Measurements from ENCODE around the gene ORC5.
A peak's percentile ranks its signal among the peaks of the same experiment; 100 is the strongest.
"Not testable (repeated sequence)": the region's sequence is repeated elsewhere in the genome, so short reads cannot be mapped to it uniquely, and the experiment has no call there.

ORC5 gene

DNA sequence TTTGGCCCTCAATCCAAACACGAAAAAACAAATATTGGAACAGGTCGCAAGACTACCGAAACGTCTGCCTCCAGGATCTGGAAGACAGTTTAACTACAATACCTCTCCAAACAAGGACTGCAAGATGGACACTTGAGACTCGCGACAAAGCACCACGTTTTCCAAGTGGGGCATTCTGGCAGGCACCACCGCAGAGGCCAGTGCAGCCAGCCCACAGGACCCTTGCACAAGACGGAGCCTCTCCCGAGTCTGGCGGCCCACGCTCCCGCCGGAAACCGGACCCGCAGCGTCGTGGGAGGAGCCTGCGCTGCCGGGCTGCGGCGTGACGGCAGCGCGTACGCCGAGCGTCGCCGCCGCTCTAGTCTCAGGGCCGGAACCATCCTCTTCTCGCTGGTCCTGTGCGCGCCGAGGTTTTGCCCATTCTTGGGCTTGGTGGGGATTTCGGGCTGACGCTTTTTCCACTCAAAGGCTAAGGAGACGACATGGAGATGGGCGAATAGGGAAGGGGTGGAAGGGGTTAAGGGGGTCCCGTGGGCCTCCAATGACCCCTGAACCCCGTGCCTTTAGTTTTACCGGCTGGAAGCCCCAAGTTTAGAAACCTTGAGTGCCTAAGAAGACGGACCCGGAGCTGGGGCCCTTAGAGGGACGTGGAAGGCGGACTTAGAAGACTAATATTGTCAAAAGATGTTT, at the start of gene ORC5:
Gene ORC5, minus strand, starts transcription at position 283 of the 690 bp plus-strand sequence. Its CDS starts 109 bp downstream, at position 174.
- DNase-seq: peak; percentile 94

DNA sequence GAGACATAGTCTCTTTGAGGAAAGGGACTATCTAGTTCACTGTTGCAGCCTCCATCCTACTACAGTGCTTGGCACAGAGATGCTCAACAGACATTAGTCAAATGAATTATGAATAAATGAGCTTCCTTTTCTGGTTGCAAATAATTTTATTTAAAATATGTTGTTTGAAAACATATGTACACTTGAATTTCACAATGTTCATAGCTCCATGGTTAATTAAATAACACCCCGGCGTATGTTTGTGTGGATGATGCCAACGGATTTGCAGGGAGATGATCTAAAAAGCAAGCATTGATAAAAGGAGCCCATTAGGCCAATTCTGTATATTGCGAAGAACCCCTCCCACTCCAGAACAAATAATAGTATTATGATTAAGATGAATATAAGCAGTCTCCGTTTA, 47.8 kb upstream of the ORC5 start:
- no peak for DNase-seq

DNA sequence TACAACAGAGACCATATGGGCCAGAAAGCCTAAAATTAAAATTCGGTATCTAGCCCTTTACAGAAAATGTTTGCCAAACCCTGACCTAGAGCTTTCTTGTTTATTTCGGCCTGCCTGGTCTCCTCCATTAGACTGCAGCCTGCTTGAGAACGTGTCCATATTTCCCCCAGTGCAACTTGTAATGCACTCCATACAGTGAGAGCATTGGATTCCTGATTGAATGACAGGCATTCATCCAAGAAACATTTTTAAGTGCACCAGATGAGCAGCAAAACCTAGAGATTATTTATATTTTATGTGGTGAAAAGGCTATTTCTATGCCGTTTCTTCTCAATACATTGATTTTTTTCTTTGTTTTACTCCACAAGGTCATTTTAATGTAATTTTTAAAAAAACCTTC, 47.4 kb upstream of the ORC5 start:
- DNase-seq: no peak

DNA sequence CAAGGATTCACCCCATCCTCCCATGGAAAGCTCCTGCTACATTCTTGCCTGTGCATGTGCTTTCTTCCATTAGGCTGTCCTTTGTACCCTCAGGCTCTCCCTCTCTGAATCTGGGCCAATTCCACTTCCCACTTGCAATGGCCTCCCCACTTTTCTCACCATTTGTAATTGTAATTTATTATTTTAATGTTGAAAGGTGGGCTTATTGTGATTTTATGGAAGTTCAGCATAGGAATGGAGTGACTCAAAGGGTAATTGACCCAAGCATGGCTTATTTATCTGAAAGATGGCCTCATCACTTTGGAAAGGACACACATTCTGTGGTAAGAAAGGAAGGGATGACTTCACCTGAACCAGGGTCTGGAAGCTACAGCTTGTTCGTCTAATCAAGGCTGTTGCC, 46.9 kb upstream of the ORC5 start:
- DNase-seq: no peak

DNA sequence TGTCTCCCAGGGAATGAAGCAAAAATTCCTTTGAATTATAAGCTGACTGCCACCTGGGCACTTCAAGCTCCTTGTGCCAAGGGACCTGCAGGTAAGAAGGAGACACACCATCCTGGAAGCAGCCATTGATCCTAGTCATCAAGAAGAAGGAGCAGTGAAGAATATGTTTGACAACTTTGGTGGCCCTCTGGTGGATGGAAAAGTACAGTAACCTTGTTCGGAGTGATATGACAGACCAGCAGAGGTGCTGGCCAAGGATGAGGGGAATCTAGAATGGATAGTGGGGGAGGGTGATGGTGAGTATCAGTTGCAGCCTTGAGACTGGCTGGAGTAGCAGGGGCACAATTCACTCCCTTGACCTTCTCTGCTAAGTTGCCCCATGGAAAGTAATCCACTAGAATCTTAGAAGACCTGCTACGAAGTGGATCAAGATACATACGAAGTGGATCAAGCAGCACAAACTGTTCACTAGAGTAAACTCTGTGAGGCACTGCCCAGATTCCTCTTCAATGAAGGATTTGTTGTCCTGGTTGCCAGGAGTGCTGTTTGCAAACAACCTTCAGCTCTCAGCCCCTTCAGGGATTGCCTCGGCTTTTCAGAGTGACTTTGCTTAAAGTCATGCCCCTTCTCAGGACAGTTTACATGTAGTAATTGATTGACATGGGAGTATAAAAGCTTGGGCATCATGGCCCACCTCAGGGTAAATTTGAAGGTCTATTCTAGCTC, 44.8 kb upstream of the ORC5 start:
- no peak for DNase-seq

DNA sequence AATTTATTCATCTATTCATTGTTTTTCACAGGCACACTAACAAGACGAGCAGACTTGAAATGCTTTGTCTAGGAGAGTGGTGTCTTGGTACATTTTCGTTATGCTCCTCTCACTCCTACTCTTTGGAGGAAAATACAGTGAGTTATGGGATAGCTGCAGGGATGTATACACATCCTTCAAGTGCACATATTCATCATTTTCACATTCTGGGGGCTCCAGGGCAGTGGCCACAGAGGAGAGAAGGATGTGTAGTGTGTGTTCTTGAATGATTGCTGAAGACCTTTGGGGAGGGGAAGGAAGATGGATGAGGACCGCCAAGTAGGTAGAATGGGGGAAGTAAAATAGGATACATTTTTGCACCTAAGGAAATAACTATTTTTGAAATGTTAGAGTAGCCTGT, 34.8 kb upstream of the ORC5 start:
- no peak for DNase-seq

DNA sequence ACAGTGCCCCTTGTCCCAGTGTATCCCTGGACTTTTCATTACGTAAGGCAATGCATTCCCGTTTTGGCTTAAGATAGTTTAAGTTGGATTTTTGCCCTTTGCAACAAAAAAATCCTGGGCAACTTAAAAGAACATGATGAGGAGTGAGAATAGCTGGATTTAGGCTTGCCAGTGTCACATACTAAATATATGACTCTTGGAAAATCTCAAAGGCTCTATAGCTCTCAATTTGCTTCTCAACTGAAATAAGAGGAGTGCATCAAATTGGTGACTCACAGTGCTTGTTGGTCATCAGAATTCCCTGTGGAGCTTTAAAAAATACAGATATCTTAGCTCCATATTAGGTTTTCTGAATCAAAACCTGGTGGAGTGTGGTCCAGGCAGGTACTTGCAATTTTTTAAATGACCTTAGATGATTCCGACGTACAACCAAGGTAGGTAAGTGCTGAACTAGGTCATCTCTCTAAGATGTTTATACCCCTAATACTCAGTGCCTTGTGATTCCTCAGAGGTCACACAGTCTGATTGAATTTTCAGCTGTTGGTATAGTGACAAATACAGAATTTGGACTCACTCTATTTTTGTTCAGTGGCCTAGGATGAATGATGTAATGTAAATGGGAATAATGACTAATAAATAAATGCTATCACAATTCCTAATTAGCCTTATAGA, 33.9 kb upstream of the ORC5 start:
- DNase-seq: no peak

DNA sequence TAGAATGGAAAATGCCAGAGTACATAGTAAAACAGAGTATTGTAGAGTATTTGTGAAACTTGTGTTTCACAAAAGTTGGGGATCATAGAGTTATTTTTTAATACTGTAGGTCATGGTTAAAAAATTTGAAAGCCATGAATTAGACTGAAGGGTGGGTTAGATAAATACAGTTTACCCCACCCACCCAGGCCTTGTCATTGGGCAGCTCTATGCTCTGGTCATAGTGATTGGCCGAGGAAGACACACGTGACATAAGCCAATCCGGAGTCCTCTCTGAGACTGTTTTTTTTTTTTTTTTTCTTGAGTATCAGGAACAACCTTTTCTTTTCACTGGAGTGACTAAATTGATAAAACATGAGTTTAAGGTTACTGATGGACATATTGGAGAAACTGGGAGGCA, 33.3 kb upstream of the ORC5 start:
- DNase-seq: no peak

DNA sequence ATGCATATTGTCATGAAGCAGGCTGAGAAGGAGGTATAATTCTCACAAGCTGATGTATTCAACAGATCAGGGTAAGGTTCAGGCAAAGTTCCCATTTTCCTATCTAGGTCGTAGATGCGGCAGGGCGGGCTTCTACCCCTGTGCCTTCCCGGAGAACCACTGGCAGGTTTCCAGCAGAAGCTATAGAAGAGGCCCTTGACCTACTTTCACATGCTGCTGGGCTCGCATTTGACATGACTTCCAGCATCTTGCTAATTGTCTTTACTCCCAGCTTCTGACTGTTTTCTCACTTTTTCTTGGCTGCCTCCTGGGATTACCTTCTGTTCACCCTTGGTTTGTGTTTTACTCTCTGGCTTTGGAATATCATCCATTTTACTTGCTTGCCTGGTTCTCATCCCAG, 32.6 kb upstream of the ORC5 start:
- DNase-seq: no peak

DNA sequence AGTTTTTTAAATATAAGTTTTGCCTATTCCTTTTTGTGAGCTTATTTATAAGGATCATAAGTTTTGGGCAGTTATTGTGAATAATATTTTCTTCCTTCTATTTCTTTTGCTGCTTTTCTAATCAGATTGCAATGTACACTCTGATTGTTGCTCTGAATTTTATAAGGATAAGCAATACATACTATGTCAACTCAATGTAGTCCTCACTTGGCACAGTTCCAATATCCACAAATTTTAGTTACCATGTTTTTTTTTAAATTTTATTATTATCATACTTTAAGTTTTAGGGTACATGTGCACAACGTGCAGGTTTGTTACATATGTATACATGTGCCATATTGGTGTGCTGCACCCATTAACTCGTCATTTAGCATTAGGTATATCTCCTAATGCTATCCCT, 27.2 kb upstream of the ORC5 start:
- DNase-seq: not testable (repeated sequence)

DNA sequence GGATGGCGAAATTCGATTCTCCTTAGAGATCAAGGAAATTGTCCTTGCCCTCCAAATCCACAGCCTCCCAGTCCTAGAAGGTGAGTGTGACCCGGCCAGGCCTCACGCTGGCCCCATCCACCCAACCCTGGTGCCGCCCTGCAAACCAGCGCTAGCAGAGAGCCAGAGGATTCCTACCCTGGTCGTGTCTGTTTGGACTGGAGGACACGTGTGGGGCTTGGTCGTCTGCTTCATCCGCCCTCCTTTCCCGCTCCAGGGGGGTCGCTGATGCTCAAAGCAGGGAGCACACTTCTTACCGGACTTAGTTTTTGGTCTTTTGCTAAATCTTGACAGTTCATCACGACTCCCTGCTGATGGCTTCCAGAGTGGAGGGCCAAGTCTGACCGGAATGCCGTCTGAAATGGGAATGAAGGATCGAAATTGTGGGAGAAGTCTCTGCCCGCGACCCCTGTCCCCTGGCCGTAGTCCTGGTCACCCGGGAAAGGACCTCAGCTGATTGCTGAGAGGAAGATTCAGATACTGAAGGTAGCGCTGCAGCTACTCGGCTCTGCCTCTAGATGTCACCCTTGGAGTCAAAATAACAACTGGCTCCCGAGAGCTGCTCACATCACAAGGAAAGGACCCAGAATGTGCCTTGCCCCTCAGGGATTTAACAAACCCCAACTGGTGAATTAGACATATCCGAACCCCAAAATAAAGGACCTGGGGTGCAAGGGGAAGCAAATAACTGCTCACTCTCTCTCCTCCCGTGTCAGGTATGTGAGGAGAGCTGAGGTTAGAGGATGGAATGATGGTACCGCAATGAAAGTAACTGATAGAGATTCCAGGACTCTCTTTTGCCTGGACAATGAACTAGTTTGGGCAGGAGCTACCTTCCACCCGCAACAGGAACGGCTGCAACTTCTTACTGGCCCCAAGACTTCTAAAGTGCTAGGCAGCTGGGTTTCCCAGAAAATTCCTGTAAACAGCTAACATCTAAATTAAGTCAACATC, 23.5 kb upstream of the ORC5 start:
- peak; percentile 64 for DNase-seq

DNA sequence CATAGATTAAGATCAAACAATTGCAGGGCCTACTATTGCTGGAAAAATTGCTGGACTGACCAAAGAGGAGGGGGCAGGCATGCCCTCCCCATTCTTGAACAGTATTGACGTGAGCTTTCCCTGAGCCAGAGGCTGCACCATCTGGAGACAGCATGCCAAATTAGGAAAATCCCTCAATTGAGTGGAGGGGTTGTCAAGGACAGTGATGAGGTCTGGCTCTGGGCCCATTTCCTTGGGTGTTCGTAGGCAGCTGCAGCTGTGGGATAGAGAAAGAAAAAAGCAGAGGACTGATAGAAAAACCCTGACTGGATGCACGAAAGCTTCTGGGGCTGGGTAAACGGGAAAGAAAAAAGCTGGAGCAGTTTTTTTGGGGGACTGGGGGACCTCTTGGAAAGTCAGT, 22.8 kb upstream of the ORC5 start:
- DNase-seq: no peak

DNA sequence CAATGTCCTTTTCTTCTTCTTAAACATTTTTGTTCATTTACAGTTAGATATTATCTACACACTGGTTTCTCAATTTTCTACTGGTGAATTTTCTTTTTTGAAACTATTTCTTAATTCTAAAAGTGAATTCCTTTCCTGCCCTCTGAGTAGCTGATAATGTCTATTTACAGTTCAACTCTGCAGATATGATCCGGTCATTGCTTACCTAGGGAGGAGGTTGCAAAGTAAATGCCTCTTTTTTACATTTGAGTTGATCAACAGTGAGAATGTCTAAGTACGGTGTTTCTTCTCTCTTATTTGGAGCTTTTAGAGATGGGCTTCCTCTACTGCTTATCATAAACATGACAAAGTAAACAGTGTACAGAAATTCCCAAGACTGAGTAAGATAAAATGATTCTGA, 20.6 kb upstream of the ORC5 start:
- DNase-seq: no peak

DNA sequence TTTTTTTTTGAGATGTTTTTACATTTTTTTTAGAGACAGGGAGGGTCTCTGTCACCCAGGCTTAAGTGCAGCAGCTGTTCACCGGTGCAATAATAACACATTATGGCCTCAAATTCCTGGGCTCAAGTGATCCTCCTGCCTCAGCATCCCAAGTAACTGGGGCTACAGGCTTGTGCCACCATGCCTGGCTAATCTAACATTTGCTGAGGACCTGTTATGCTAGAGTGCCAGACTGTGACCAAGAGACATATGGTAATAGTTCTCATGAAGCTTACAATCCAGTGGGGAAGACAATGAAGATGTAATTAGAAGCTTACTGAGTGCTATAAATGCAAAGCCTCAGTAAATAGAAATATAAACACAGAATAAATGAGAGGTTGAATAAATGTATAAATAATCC, 17.6 kb upstream of the ORC5 start:
- DNase-seq: no peak

DNA sequence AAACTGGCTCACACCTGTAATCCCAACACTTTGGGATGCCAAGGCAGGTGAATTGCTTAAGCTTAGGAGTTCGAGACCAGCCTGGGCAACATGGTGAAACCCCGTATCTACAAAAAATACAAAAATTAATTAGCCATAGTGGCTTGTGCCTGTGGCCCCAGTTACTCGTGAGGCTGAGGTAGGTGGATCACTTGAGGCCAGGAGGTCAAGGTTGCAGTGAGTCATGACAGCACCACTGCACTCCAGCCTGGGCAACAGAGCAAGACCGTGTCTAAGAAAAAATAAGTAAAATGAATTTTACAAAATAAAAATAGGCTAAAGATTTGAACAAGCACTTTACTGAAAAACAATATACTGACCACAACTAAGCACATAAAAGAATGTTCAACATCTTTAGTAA, 9.8 kb upstream of the ORC5 start:
- DNase-seq: no peak

DNA sequence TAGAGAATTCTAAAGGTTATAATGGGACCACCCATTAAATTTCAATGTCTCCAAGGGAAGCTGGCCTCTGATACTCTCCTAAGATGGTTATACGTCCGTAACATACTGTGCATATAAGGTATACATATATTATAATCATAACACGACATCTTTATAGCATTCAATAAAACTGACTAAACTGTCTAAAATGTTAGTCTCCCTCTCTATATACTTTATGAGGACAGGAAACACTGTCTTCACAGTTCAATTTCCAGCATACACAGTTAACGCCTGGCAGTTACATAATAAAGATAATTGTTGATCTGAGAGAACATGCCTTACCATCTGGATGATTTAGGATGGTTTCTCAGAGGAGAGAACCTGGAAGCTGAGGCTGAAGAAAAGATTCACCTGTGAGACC, 1.2 kb upstream of the ORC5 start:
- DNase-seq: no peak

DNA sequence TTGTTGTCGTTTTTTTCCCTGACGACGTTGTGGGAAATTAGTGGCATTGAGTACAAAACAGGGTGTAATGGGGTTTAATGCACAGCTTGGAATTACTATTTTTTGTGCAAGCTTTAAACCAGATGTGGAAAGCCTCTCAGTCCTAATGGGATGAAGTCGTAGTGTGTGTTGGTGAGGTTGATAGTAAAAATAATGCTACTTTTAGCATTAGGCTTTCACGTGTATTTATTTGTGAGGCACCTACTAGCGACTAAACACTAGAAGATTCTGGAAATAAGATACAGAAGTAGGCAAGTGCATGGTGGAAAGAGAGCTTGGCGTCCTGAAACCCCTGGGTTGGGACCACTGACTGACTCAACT, 588 bp upstream of the ORC5 start:
- DNase-seq: no peak

DNA sequence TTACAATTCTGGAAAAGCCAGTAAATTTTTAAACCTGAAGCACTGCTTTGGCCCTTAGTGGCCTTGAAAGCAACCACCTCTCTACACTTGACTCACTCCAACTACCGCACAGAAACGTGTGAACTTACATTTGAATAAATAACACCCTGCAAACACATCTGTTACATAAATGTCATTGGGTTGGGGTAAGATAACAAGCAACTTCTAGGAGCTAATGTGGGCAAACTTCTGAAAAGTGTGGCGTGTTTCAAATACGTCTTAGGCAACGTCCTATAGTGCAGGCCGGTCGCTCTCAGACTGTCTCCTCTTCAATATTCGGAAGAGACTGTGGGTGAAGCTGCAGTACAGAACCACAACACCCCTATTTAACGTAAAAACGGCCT, 474 bp downstream of the ORC5 start:
- peak; percentile 4 for DNase-seq

DNA sequence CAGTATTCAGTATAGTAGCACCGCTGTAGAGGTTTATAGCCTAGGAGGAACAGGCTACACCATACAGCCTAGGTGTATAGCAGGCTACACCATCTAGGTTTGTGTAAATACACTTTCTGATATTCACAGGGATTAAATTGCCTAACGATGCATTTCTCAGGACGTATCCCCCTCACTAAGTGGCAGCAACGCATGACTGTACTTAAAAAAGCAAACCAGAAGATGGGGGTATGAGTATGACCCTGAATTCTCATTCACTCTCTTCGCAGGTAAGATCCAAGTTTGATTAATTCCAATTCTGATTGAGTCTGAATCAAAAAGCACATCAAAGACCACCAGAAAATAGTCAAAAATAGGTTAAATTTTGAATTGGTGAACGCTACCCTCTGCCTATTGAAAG, 972 bp downstream of the ORC5 start:
- no peak for DNase-seq

DNA sequence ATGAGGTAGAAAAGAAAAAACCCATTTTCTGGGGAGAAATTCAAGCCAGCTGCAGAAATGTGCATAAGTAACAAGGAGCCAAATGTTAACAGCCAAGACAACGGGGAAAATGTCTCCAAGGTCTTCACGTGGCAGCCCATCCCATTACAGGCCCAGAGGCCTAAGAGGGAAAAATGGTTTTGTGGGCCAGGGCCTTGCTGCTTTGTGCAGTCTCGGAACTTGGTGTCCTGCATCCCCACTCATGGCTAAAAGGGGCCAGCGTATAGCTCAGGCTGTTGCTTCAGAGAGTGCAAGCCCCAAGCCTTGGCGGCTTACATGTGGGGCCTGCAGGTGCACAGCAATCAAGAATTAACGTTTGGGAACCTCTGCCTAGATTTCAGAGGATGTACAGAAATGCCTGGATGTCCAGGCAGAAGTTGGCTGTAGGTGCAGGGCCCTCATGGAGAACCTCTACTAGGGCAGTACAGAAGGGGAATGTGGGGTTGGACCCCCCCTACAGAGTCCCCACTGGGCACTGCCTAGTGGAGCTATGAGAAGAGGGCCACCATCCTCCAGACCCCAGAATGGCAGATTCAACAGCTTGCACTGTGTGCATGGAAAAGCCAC, 9.0 kb downstream of the ORC5 start:
- DNase-seq: no peak

DNA sequence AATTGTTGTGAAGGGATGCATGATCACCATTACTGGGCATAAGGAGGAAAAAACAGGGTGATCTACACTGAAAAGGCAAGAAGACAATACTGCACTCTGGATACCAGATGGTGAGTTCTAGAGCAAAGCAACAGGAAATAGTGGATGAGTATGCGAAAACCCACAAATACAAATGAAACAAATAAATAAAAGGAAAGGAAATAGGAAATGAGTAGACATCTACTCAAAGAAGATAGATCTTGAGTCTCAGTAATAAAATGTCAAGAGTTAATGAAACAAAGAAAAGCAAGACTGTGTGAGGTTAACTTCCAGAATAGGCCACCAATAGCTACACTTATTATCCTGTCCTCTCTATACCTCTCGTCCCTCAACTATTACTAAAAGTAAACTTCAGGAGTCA, 11.7 kb downstream of the ORC5 start:
- DNase-seq: no peak

DNA sequence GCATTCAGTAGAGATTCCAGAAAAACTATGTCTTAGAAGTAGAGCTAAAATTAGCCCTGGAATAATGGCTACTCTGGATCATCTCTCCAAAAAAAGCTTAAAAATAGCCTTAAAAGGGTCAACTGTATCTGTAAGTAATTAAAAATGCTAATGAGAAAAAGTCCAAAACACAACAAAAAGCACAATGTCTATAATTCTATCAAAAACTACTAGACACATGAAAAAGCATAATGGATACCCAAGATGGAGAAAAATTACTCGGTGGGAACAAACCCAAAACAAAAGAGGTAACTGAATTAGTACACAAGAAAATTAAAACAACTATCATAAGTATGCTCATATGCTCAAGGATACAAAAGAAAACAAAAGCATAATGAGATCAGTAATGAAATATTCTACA, 15.4 kb downstream of the ORC5 start:
- no peak for DNase-seq

DNA sequence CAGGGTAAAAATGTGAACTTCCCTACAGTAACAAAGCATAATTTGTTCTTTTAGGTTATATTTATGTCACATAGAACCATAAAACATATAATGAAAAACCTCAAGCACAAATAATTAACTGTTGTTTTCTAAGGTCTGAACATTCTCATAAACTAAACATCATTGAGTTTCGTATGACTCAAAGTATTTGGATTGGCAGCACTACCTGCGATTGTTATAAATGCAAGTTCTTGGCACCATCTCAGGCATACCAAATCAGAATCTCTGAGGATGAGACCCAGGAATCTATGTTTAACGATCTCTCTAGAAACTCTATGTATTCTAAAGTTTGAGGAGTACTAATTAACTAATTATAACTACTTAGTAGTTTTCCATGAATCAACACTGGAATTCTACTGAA, 22.5 kb downstream of the ORC5 start:
- DNase-seq: no peak

Measured in suppressor macrophage treated with lipopolysaccharide for 4 hours (primary cell).